Measurements from ENCODE around the gene RELL1. TPM values are rescaled to one million over a fixed set of nuclear protein-coding genes. Genes with fewer than 3 reads are reported as not detected.

RELL1 gene
- total RNA-seq, 2 experiments from 2014 or later = 13.8 to 15.3 TPM

GRCh38 chr4:37601531-37601930 is 84.6 kb downstream of the RELL1 start:
- POLR2A ChIA-PET = no interaction called here
- DNase-seq (no peak), ATAC-seq (peak; percentile 17)
- Mint-ChIP-seq H3K27me3 (no peaks in the 10 kb centered on the region), H3K27ac (no peak overlapping the region), H3K36me3 (ENCODE audit: low read depth) (no peaks in the 10 kb centered on the region), H3K9me3 (no peaks in the 10 kb centered on the region), H3K4me3 (no peak overlapping the region), H3K4me1 (ENCODE audit: low read depth) (peaks cover 10% of the 10 kb centered on the region)
- CTCF ChIA-PET = interaction anchor here (0.9 to 2.5 kb wide), 9 partner anchors 11 to 295 kb away, joined by 3 to 11 read pairs (median 4); no protein-coding TSS in a partner anchor
- TF ChIP-seq, protein P1, sequence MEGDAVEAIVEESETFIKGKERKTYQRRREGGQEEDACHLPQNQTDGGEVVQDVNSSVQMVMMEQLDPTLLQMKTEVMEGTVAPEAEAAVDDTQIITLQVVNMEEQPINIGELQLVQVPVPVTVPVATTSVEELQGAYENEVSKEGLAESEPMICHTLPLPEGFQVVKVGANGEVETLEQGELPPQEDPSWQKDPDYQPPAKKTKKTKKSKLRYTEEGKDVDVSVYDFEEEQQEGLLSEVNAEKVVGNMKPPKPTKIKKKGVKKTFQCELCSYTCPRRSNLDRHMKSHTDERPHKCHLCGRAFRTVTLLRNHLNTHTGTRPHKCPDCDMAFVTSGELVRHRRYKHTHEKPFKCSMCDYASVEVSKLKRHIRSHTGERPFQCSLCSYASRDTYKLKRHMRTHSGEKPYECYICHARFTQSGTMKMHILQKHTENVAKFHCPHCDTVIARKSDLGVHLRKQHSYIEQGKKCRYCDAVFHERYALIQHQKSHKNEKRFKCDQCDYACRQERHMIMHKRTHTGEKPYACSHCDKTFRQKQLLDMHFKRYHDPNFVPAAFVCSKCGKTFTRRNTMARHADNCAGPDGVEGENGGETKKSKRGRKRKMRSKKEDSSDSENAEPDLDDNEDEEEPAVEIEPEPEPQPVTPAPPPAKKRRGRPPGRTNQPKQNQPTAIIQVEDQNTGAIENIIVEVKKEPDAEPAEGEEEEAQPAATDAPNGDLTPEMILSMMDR (IDR thresholded peaks at IDR 0.05) = no peak
- intact Hi-C loops (cut with micrococcal nuclease) = loop anchor here (5.0 kb wide), 2 partner anchors 86 to 181 kb away; partner anchors contain the start of gene RELL1

GRCh38 chr4:37599092-37599790 is 86.9 kb downstream of the RELL1 start:
- H3K9me3 Mint-ChIP-seq = no peaks in the 10 kb centered on the region
- TF ChIP-seq, protein P1 (IDR thresholded peaks at IDR 0.05) = no peak
- H3K4me3 Mint-ChIP-seq = no peak overlapping the region
- ChIA-PET CTCF (interaction anchor here (1.2 to 2.2 kb wide), 3 partner anchors 16 to 205 kb away, joined by 3 to 6 read pairs (median 3); no protein-coding TSS in a partner anchor), POLR2A (no interaction called here)
- H3K27me3 Mint-ChIP-seq = no peaks in the 10 kb centered on the region
- intact Hi-C loops (cut with micrococcal nuclease) = no loop called here
- H3K4me1 Mint-ChIP-seq (ENCODE audit: low read depth) = peaks cover 10% of the 10 kb centered on the region
- H3K36me3 Mint-ChIP-seq (ENCODE audit: low read depth) = no peaks in the 10 kb centered on the region
- H3K27ac Mint-ChIP-seq = no peak overlapping the region
- DNase-seq (no peak), ATAC-seq (no peak)

GRCh38 chr4:37597034-37597433 is 89.1 kb downstream of the RELL1 start:
- no peak overlapping the region for H3K4me3 Mint-ChIP-seq
- CTCF ChIA-PET = no interaction called here
- no peaks in the 10 kb centered on the region for H3K36me3 Mint-ChIP-seq (ENCODE audit: low read depth)
- H3K9me3 Mint-ChIP-seq = no peaks in the 10 kb centered on the region
- no peak for ATAC-seq
- no peak overlapping the region for H3K27ac Mint-ChIP-seq
- DNase-seq = no peak
- intact Hi-C loops (cut with micrococcal nuclease) = no loop called here
- POLR2A ChIA-PET = no interaction called here
- H3K4me1 Mint-ChIP-seq (ENCODE audit: low read depth) = peaks cover 7% of the 10 kb centered on the region
- TF ChIP-seq, protein P1 (IDR thresholded peaks at IDR 0.05) = no peak
- no peaks in the 10 kb centered on the region for H3K27me3 Mint-ChIP-seq

GRCh38 chr4:37595875-37596680 is 90.1 kb downstream of the RELL1 start:
- no peaks in the 10 kb centered on the region for H3K9me3 Mint-ChIP-seq
- DNase-seq (no peak), ATAC-seq (no peak)
- no peaks in the 10 kb centered on the region for H3K27me3 Mint-ChIP-seq
- no peaks in the 10 kb centered on the region for H3K36me3 Mint-ChIP-seq (ENCODE audit: low read depth)
- peaks cover 3% of the 10 kb centered on the region for H3K4me1 Mint-ChIP-seq (ENCODE audit: low read depth)
- no peak overlapping the region for H3K4me3 Mint-ChIP-seq
- H3K27ac Mint-ChIP-seq = no peak overlapping the region
- ChIA-PET POLR2A (no interaction called here), CTCF (no interaction called here)
- intact Hi-C loops (cut with micrococcal nuclease) = no loop called here
- TF ChIP-seq, protein P1 (IDR thresholded peaks at IDR 0.05) = no peak

DNA sequence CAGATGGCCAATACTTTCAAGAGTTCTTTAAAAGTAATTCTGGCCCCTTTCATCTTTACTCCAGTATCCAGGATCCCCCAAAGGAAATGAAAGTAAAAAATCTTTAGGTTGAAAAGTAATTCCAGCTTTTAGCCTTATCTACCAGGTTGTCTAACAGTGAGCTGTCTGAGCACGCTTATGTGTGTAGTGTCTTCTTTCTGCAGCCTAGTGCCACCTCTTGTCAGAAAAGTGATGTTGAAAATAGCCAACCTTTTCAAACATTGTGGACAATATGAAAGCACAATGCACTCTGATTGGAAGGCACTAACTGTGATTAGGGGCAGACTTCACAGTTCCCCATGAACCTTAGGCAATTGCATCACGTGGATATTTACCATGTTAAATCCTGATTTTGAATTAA is 92.1 kb downstream of the RELL1 start:
- no peak overlapping the region for H3K4me3 Mint-ChIP-seq
- peaks cover 3% of the 10 kb centered on the region for H3K4me1 Mint-ChIP-seq (ENCODE audit: low read depth)
- ChIA-PET CTCF (interaction anchor here (1.0 to 1.8 kb wide), 2 partner anchors 9 to 21 kb away, joined by 3 to 12 read pairs; no protein-coding TSS in a partner anchor), POLR2A (no interaction called here)
- no peak overlapping the region for H3K27ac Mint-ChIP-seq
- ATAC-seq = no peak
- TF ChIP-seq, protein P1 (IDR thresholded peaks at IDR 0.05) = no peak
- H3K9me3 Mint-ChIP-seq = no peaks in the 10 kb centered on the region
- H3K36me3 Mint-ChIP-seq (ENCODE audit: low read depth) = peaks cover 4% of the 10 kb centered on the region
- no peak for DNase-seq
- intact Hi-C loops (cut with micrococcal nuclease) = no loop called here
- no peaks in the 10 kb centered on the region for H3K27me3 Mint-ChIP-seq
